NCI-H187 treated with DMSO at 0.1 percent for 48 hours (cell line): ENCODE measurements around the gene PTPN5.

ENCODE experiments used
- DNase-seq: peaks from one replicate; lab custom pipeline; 2025; lab: John Stamatoyannopoulos, UW

PTPN5 gene

DNA sequence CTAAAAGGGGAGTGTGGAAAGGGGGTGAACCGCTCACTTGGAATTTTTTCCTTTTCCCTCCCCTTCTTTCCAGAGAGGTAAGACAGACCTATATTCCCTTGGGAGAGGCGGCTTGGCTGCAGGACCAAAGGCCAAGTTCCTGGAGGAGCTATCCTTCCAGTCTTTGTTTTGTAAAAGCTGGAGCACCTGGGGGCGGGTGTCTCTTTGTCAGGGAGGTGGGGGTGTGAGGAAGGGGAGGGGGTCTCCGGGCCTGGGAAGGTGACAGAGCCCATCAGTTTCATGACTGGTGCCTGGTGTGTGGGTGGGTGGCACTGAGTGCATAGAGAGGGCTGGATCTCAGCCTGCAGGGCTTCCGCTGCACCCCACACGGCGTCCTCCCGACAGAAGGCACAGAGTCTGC, 18.5 kb downstream of the PTPN5 start:
- DNase-seq: no peak

DNA sequence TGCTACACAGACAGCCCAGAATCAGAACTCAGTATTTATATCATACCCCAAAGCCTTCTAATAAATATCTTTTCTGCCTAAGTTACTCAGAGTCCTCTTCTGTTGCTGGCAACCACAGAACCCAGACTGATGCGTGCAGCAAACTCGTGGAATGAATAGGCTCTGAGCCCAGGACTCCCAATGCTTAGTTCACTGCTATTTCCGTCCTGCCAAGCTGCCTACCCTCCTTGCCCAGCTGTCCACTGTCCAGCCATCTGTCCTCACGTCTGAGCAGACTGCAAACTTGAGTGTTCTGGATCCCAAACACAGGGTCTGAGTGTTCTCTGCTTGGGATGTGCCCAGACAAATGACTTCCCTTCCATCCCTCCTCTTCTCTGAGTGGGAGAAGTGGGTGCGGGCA, 19.4 kb downstream of the PTPN5 start:
- DNase-seq: no peak

DNA sequence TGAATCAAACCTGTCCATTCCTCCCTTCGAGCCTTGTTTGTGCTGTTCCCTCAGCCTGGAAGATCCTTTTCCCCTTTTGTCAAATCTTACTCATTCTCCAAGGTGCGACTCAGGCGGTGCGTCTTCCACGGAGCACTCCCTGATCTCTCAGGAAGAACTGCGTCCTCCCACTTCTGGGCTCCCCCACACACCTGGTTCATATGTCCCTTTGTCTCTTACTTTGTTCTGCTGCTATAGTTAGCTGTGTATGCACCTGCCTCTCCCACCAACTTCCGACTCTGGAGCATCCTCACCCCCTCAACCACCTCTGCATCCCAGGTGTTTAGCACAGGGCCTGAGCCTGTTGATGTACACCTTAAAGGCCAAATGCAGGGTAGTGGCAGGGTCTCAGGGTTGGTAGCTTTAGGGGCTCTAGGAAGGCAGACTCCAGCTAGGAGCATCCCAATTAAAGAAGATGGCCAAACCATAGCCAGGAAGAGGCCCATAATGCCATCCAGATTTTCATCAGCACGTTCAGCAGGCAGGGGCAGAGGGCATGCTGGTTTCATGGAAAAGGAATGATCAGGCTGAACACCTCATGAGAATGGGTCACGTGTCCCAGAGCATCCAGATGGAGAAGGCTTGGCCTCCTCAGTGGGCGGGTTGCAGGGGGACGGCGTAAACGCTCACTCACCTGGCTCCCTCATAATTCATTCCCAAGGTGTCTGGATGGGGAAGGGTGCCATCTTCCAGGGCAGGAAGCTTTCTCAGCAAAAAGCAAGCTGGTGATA, 20.1 kb downstream of the PTPN5 start:
- DNase-seq: no peak

DNA sequence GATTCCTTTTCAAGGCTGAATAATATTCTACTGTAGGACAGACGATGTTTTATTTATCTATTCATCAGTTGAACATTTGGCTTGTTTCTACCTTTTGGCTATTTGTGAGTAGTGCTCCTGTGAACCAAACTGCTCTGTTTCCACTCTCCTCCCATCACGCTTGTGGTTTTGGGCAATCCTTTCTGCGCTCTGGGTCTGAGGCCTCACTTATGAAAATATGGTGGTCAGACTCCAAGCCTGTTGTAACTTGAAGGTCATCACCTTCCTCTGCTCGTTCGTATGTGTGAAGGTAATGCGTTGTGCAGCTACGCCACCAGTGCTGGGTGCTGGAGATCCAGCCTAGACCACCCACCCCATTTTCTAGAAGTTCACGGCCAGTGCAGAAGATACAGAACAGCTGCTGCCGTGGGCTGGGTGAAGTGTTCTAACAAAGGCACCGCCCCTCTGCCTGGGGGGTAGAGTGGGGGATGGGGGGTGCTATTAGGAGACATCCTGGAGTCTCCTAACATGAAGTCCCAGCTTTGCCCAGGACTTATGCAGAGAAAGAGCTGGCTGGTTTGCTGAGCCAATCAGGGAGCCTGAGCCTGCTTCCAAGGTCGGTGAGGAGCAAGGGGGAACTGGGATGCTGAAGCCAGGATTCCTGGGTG, 21.0 kb downstream of the PTPN5 start:
- DNase-seq: no peak

DNA sequence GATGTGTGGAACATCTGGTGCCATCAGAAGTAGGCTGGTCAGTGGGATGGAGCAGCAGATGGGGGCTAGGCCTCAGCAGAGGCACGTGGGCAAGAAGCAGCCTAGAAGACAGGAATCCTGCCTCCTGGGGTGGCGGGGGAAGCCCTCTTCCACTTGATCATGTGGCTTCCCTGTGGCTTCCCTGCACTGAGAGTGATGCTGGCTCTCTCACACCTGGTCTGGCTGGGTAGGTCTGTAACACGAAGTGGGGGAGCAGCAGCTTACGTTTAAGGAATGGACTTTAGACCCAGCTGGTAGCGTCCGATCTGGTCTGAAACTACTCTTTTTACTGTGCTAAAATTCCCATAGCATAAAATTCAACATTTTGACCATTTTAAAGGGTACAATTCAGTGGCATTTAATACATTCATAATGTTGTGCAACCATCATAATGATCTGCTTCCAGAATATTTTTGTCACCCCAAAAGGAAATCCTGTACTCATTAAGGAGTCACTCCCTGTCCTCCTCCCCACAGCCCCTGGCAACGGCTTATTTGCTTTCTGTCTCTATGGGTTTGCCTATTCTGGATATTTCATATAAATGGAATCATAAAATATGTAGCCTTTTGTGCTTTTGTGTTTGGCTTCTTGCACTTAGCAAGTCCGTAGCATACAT, 21.7 kb downstream of the PTPN5 start:
- DNase-seq: no peak

DNA sequence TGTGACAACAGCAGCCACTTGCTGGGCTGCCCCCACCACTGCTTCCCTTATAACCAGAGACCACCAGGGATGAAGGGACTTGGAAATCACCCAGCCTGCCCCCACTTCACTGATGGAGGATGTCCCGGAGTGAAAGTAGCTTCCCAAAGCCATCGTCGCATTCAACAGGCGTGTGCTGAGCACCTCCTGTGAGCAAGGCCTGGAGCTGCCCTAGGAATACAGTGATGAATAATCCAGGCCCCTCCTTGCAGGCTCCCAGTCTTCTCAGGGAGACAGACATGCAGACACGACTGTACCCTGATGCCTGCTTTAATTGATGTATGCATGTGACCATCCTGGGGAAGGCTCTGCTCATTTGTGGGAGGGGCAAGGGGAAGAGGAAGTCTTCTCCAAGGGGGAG, 22.6 kb downstream of the PTPN5 start:
- no peak for DNase-seq

DNA sequence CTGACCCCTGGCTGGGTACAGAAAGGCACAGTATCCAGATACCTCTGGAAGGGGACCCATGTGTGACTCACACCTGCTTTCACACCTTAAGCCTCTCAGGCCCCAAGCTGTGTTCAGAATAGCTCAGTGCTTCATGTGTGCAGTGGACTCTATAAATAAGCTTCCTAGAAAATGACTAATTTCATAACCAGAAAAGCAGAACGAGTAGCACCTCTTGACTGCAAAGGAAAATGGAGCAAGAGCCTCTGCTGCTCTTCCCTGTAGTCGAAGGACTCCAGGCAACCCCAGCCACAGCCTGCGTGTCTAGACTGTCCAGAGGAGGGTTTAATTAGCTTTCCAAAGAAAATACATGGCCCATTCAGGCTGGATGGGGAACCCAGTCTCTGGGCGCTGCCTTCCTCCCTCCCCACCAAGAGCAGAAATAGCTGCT, 23.1 kb downstream of the PTPN5 start:
- DNase-seq: no peak

DNA sequence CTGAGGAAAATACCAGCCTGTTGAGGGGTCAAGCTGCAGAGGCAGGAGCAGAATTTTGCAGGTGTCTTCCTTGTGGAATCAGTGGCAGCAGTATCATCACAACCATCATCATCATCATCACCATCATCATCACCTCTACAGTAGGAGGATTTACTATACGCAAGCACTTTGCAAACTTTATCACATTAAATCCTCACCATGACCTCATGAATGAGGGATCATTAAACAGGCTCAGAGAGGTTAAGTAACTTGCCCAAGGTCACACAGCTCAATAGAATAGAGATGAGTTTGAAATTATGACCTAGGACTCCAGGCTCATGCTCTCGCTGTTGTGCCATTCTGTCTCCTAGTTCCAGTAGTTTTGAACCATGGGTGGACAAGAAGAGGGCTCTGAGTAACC, 25.6 kb downstream of the PTPN5 start:
- no peak for DNase-seq

DNA sequence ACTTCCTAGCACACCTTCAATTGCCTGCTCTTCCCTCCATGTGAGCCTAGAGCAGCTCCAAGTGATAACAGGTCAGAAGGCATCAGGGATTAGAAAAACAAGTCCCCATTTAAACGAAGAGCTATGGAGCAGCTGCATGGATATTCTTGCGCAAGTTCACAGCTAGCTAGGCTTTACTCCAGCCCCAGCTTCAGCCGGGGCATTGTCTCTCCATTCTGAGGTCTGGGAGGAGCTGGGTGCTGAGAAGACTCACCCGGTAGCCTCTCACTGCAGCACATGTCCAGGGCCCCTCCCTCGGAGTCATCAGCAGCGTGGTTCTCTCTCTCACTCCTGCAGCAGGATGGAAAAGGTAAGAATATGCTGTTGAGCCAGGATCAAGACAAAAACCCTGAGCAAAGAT, 26.0 kb downstream of the PTPN5 start:
- DNase-seq: no peak

DNA sequence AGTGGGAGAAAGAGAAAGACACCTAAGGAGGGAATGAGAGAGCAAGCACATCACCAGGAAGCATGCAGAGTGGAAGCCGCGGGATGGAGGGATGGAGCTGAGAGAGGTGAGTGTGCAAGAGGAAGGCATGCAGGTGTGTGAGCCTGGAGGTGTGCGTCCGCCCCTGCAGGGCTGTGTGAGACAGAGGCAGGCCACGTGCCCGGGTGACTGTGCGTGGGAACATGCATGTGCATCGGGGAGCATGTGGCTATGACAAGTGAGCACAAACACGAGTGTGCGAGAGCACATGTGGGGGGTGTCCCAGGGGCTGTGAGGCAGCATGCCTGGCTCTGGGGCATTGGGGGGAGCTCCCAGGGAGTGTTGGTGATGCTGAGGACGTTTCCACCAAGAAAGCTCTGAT, 29.9 kb downstream of the PTPN5 start:
- DNase-seq: no peak

DNA sequence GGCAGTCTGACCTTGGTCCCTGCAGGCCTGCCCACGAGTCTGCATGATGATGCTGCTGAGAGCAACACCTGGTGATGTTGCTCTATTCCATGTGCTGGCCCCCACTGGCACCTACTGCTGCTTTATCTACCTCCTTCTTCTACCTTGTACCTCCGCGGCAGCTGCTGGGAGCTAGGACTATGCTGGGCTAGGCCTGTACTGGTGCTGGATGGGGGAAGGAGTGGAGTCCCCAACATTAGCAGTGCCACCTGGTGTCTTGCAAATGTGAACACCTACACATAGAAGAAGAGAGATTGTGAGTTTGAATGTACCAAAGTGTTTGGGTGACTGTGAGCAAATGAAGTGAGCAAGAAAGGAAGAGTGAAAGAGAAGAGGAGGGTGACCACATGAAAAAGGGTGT, 30.5 kb downstream of the PTPN5 start:
- DNase-seq: no peak

DNA sequence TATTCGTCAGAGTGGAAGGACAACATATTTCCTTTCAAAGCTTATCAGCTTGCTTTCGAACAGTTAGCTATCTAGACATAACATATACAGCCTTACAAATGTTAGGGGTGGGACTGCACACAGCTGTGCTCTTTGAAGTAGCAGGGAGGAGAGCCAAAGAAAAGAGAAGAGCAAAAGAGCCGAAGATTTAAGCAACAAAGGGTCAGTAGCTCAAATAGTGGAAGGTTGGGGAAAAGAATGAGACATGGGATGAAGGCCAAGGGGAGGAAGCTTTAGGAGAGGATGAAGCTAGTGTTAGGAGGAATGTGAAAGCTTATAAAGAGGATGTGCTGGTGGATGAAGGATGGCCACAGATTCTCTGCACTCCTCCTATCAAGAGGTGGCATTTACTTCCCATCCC, 33.8 kb downstream of the PTPN5 start:
- DNase-seq: no peak

DNA sequence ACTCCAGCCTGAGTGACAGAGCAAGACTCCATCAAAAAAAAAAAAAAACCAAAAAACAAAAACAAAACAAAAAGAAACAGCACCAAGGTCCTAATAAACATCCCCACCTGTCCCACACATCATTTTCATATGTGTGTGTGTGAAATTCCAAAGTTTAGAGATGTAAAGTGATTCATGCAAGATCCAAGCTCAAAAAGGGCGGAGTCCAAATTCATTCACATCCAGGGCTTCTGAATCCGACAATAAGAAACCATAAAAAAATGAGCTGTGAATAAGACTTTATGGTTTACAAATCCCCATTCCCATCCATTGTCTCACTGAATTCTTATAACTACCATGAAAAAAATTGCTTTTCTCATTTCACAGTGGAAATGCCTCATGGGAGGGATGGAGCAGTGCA, 34.7 kb downstream of the PTPN5 start:
- no peak for DNase-seq

DNA sequence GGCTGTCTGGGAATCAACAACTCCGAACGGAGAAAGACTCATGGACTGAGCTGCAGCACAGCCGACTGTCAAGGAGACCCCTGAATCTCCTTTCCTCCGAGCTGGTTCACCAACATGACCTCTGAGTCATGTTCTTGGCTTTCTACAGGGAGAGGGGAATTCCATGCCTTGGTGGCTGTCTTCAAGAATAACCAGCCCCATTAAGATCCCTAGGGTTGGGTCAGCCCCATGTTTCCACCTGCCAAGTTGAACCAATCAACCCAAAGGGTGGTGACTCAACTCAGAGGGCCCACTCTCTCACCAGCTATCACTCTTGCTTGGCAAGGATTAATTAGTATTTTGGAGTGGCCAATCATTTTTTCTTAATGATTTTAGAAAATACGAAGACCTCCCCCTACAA, 37.3 kb downstream of the PTPN5 start:
- DNase-seq: no peak

DNA sequence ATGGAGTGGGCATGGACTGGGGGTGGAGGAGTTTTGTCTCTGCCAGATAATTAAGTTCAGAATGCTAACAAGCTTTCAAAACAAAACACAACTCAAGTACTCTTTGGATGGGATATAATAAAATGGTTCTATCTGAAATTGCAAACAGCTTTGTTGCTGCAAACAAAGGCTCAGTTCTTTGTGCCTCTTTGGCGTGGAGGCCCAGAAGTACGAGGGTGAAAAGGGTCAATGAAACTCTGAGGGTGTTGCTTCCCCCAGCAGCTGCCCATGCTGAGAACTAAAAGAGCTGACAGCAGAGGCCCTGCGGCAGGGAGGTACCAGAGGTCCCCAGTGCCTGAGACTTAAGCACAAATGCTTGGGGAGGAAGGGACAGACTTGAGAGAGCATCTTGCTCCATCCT, 39.1 kb downstream of the PTPN5 start:
- no peak for DNase-seq

DNA sequence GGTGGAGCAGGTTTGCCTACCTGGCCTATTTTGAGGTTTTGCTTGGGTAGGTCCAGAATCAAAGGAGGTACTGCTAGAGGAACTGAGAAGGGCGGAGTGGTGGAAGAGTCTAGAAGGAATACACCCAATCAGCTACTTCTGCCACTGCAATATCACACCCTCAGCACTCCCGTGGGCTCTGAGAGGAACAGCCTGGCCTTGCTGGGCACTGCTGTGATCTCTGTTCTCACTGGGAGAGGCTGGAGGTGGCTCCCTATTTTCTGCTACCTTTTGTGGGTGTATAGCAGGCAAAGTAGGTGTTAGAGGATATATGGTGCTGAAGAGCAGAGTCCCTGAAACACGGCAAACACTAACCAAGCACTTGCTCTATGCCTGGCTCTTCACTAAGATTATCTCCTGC, 40.7 kb downstream of the PTPN5 start:
- no peak for DNase-seq

DNA sequence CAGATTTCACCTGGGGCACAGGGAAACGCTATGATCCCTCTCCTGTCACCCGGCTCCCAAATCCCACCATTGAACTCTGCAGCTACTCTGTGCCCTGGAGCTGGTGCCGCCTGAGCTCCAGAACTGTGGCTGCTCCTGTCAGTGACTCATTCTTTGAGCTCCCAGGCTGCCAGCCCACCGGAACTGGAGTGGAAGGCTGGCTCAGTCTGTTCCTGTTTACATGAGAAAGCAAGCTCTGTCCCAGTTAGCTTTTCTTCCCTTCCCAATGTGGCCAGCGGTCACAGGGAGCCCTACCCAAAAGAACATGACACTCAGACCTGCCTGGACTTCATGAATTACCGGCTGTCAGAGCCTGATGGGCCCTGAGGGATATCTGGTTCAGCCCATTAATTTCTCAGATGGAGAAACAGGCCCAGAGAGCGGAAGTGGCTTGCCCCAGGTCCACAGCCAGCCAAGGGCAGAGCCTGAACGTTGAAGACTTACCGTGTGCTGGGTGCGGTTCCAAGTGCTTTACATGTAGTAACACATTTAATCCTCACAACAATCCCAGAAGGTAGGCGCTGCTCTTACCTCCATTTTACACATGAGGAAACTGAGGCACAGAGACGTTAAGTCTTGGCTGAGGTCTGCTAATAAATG, 41.8 kb downstream of the PTPN5 start:
- no peak for DNase-seq

DNA sequence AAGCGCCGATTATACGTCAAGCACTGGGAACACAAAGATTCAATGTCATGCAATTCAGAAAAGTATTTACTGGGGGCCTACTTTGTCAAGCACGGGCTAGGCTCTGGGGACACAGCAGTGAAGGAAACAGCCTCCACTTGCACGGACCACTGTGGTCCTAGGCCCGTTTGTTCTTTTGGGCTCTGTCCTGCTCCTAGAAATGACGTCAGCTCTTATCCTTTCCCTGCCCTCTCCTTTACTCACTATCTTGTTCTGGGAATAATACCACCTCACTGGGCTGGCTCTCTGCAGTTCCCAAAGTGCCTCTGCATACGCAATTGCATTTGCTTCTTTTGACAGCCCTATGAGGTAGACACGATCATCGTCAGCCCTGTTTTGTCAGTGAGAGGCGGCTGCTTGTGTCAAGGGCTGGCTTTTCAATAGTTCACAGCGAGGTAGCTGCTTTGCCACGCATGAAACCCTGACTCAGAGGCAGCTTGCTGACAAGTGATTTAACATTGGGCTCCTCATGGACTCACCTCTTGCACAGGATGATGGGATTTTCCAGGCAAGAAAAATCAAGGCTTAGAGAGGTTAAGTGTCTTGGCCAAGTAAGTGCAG, 42.7 kb downstream of the PTPN5 start:
- DNase-seq: no peak

DNA sequence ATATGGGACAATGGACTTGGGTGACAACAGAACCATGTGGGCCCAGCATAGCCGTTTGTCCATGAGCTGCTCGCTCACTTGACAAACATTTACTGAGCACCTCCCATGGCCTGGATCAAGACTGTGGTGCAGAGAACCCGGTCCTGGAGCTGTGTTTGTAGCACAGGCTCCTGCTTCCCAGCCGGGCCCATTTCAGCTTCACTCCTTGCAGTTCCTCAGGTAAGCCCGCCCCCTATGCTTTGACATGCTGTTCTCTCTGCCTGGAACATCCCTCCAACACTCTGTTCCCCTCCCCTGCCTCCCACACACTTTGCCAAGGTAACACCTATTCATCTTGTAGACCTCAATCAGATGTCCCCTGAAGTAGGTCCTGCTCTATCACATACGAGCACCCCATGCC, 46.3 kb downstream of the PTPN5 start:
- DNase-seq: no peak

DNA sequence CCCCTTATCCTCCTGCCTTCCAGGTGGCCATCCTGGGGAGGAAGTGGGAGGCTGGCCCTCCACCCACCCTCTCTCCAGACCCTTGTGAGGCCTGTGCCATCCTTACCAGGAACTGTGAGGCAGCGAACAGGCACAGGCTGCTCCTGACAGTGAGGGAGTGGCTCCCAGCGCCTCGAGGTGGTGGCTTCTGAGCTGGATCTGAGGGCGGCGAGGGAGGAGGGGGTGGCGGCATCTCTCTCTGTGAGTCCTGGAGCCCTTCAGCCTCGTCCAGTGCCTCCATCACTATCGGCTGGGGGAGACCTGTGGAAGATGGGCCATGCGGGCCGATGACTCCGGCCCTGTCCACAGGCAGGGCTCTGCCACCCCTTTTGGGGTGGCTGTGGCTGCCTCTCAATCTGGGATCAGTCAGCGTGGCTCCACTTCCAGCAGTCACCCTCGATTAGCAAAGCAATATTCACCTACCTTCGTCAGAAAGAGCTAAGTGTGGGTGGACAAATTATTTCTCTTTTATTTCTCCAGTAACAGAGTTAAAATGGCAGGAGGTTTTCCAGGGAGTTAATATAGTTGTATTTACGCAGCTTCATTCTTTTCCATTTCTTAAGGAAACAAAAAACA, 47.6 kb downstream of the PTPN5 start:
- no peak for DNase-seq

DNA sequence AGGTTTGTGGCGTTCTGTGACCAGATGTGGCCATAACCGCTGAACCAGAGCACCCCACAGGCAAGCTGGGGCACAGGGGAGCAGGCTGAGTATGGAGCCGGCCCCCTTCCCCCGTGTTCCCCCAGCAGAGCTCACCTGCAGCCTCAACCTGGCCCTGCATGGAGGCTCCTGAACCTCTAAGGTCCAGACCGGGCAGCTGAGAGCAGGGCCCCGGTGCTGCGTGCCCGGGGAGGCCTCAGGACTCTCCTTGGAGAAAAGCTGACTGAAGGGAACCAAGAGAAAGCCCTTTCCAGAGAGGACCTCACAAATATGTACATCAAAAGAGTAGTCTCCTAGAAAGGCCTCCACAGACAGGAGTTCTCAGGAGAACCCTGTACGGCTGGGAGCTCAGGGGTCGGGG, 48.2 kb downstream of the PTPN5 start:
- DNase-seq: no peak

DNA sequence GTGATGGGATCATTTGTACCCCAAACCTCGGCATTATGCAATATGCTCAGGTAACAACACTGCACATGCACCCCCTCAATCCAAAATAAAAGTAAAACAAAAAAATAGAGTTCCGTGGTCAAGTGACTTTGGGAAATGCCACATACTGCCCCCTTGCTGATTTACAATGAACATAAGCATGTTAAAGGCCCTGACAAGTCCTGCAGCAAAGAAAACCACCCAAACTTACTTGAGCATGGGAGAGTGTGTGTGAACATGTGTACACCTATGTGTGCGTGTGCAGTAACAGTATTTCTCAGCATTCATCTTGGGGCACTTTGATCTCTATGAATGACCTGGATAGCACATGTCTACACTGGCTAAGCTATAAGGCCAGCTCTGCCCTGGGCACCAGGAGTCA, 49.8 kb downstream of the PTPN5 start:
- no peak for DNase-seq
